T-cell (primary cell): Measurements from ENCODE around the gene HTRA1. TPM values are rescaled to one million over a fixed set of nuclear protein-coding genes. Genes with fewer than 3 reads are reported as not detected.

ENCODE experiments used
- ATAC-seq, 4 experiments: fragments of 200-7000 bp in 3 of 4; fragments of 150-1000 bp in 1 of 4; cut with Tn5 transposase; replicated peaks in 1 of 4; 1 replicate in 3 of 4; 2 replicates in 1 of 4; pipeline ENCODE4 v1.10.0; 2021; ENCODE audit warnings: moderate library complexity in 3 of 4, mild to moderate bottlenecking in 2 of 4, moderate number of reproducible peaks in 1 of 4
- CTCF ChIA-PET, 2 donors: fragments of 300-600 bp; sonication (Branson Sonifier 250); formaldehyde crosslinking; loops; one replicate each; lab custom pipeline; 2022; ENCODE audit warnings: antibody characterized with exemption in 2 of 2; lab: Charles Lee
- POLR2A ChIA-PET, 2 donors: fragments of 300-600 bp; sonication (Branson Sonifier 250); formaldehyde crosslinking; loops; one replicate each; lab custom pipeline; 2022; ENCODE audit warnings: antibody characterized with exemption in 2 of 2; lab: Charles Lee
- DNase-seq, 35 experiments: peaks; one replicate each; pipeline versions ENCODE4 v3.0.0 to v3.0.0-alpha.2; 2013 to 2023
- H3K27ac ChIP-seq: one replicate; pipeline ENCODE4 v1.5.1; 2013; ENCODE audit warnings: low read length
- H3K27me3 ChIP-seq, 2 experiments: replicated peaks in 1 of 2; 1 replicate in 1 of 2; 2 replicates in 1 of 2; pipeline versions ENCODE4 v1.6.1 to v1.7.0; 2013; ENCODE audit warnings: low read length in 1 of 2, mixed read lengths in 1 of 2; ENCODE audit not compliant: control insufficient read depth in 2 of 2, insufficient read depth in 2 of 2; ENCODE audit errors: extremely low read depth in 1 of 2
- H3K36me3 ChIP-seq, 2 donors: 1 replicate in 1 of 2; 2 replicates in 1 of 2; pipeline versions ENCODE4 v1.6.1 to v1.7.0; 2013; ENCODE audit warnings: low read length in 1 of 2; ENCODE audit not compliant: control insufficient read depth in 2 of 2, insufficient read depth in 1 of 2; ENCODE audit errors: extremely low read depth in 1 of 2
- H3K4me1 ChIP-seq, 2 experiments: 1 replicate in 1 of 2; 2 replicates in 1 of 2; pipeline versions ENCODE4 v1.6.1 to v1.7.0; 2013; ENCODE audit warnings: low read length in 2 of 2, mixed read lengths in 1 of 2; ENCODE audit not compliant: insufficient read depth in 2 of 2, control insufficient read depth in 1 of 2; ENCODE audit errors: extremely low read depth in 1 of 2
- H3K4me3 ChIP-seq, 2 donors: 1 replicate in 1 of 2; 2 replicates in 1 of 2; pipeline versions ENCODE4 v1.5.1 to v1.7.0; 2013; ENCODE audit warnings: mild to moderate bottlenecking in 2 of 2, low read length in 1 of 2, moderate library complexity in 1 of 2; ENCODE audit not compliant: control insufficient read depth in 1 of 2; ENCODE audit errors: extremely low read depth in 1 of 2
- H3K9me3 ChIP-seq: 2 replicates; pipeline ENCODE4 v1.7.0; 2013
- H3K27ac Mint-ChIP-seq, 2 donors: one replicate each; pipeline ENCODE4 v1.8.0; 2020 to 2021; ENCODE audit warnings: mild to moderate bottlenecking in 2 of 2, mixed read lengths in 2 of 2
- H3K27me3 Mint-ChIP-seq, 2 donors: one replicate each; pipeline ENCODE4 v1.8.0; 2021 to 2022; ENCODE audit warnings: mixed read lengths in 2 of 2
- H3K36me3 Mint-ChIP-seq: one replicate; pipeline ENCODE4 v1.8.0; 2021; ENCODE audit warnings: mixed read lengths
- H3K4me1 Mint-ChIP-seq, 3 donors: one replicate each; pipeline ENCODE4 v1.8.0; 2020 to 2022; ENCODE audit warnings: mixed read lengths in 3 of 3, mild to moderate bottlenecking in 1 of 3
- H3K4me3 Mint-ChIP-seq, 3 donors: one replicate each; pipeline ENCODE4 v1.8.0; 2020 to 2022; ENCODE audit warnings: mild to moderate bottlenecking in 3 of 3, mixed read lengths in 3 of 3, moderate library complexity in 3 of 3
- H3K9me3 Mint-ChIP-seq, 3 donors: one replicate each; pipeline ENCODE4 v1.8.0; 2020 to 2022; ENCODE audit warnings: mixed read lengths in 3 of 3
- WGBS: methylation state at CpG from one replicate; pipeline ENCODE4 v1.1.5; 2013; ENCODE audit warnings: missing lambda C conversion rate; ENCODE audit not compliant: insufficient coverage; 5-methylcytosine and 5-hydroxymethylcytosine counted together
- total RNA-seq, 35 experiments: library from RNA in 6 of 35; stranded (reverse) in 6 of 35; fragments of 120-200 nt in 1 of 35; gene quantifications; one replicate each; pipeline versions ENCODE4 v1.2.1 to v1.2.4 and lab custom pipeline; 2013 to 2026

HTRA1 gene
- total RNA-seq (under 1 TPM in 3 of 5 donors, not detected in 2; 0.51 to 0.56 (median 0.55) TPM), total RNA-seq (lab: John Stamatoyannopoulos, UW) (0 to 0.61 (median 0.07) reads per million in 29 experiments)
- total RNA-seq (2013): 0.70 TPM

- no peaks in the 10 kb centered on the region for H3K9me3 Mint-ChIP-seq
- no peaks in the 10 kb centered on the region for H3K36me3 Mint-ChIP-seq
- Histone ChIP-seq H3K27me3 (peaks cover 9 to 67% of the 10 kb centered on the region in 2 experiments), H3K9me3 (no peaks in the 10 kb centered on the region), H3K36me3 (no peaks in the 10 kb centered on the region), H3K27ac (no peak within 1 kb of the TSS), H3K4me3 (peak within 1 kb of the TSS; percentile 25 to 45), H3K4me1 (peaks cover 0 to 26% of the 10 kb centered on the region in 2 experiments)
- H3K4me3 Mint-ChIP-seq: peak within 1 kb of the TSS; percentile 79 to 81 (median 81)
- peak in 2 of 4 experiments; percentile 22 to 26 for ATAC-seq
- peaks cover 52 to 67% of the 10 kb centered on the region in 2 donors for H3K27me3 Mint-ChIP-seq
- peaks cover 14 to 22% (median 19%) of the 10 kb centered on the region in 3 donors for H3K4me1 Mint-ChIP-seq
- 1% methylated on average over 53 of the region's 56 CpGs for WGBS
- CTCF ChIA-PET: no interaction called here
- H3K27ac Mint-ChIP-seq: no peak within 1 kb of the TSS
- no peak for DNase-seq
- POLR2A ChIA-PET: no interaction called here
Measured at GRCh38 chr10:122461367-122461728, at the start of gene HTRA1. Gene HTRA1, plus strand, starts transcription at chr10:122461553. Its CDS starts 100 bp downstream, at chr10:122461653.

- no peaks in the 10 kb centered on the region for H3K9me3 Mint-ChIP-seq
- Histone ChIP-seq H3K27me3 (no peaks in the 10 kb centered on the region), H3K9me3 (no peaks in the 10 kb centered on the region), H3K27ac (no peak overlapping the region), H3K36me3 (peaks cover 0 to 19% of the 10 kb centered on the region in 2 donors), H3K4me3 (no peak overlapping the region), H3K4me1 (peaks cover 21 to 36% of the 10 kb centered on the region in 2 experiments)
- H3K36me3 Mint-ChIP-seq: peaks cover 48% of the 10 kb centered on the region
- H3K4me1 Mint-ChIP-seq: peaks cover 45 to 59% (median 56%) of the 10 kb centered on the region in 3 donors
- H3K4me3 Mint-ChIP-seq: no peak overlapping the region
- H3K27me3 Mint-ChIP-seq: no peaks in the 10 kb centered on the region
- no peak for DNase-seq
- ATAC-seq: no peak
- POLR2A ChIA-PET: interaction anchor here in 1 of 2 donors (0.7 to 1.6 kb wide), 2 partner anchors 9 to 39 kb away, joined by 3 read pairs; partner anchors contain the start of gene PLEKHA1
- CTCF ChIA-PET: interaction anchor here in 1 of 2 donors (0.8 to 1.1 kb wide), 2 partner anchors 9 to 39 kb away, joined by 3 read pairs; partner anchors contain the start of gene PLEKHA1
- H3K27ac Mint-ChIP-seq: peak overlapping the region; percentile 46 to 99
Measured at GRCh38 chr10:122413327-122413726, 48.0 kb upstream of the HTRA1 start.

DNA sequence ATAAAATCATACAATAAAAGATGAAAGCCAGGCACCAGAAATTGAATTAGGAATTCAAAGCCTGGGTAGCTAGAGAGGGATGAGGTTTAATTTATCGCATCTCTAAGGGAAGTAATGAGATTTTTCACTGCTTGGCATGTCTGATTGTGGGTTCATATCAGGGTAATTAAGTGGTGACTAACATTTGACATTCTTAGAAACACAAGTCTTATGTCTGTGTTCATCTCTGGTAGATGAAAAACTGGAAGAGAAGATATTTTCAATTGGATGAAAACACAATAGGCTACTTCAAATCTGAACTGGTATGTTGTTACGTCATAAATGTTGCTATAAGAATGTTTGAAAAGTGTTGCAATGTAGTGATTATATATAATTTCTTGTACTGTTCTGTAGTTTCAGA, 43.7 kb upstream of the HTRA1 start:
- Histone ChIP-seq H3K4me3 (peak overlapping the region in 1 of 2 donors; percentile 5), H3K27ac (peak overlapping the region; percentile 52), H3K27me3 (no peaks in the 10 kb centered on the region), H3K9me3 (no peaks in the 10 kb centered on the region), H3K4me1 (peaks cover 38 to 62% of the 10 kb centered on the region in 2 experiments), H3K36me3 (peaks cover 0 to 14% of the 10 kb centered on the region in 2 donors)
- ChIA-PET CTCF (interaction anchor here in 1 of 2 donors (0.7 kb wide), 1 partner anchor 765 kb away, joined by 3 read pairs; no protein-coding TSS in a partner anchor), POLR2A (no interaction called here)
- Mint-ChIP-seq H3K4me1 (peaks cover 74 to 85% (median 84%) of the 10 kb centered on the region in 3 donors), H3K9me3 (no peaks in the 10 kb centered on the region), H3K4me3 (peak overlapping the region in 2 of 3 donors; percentile 48 to 68), H3K36me3 (peaks cover 42% of the 10 kb centered on the region), H3K27ac (peak overlapping the region; percentile 99), H3K27me3 (no peaks in the 10 kb centered on the region)
- no peak for ATAC-seq
- WGBS: 43% methylated on average over 1 of the region's 2 CpGs
- no peak for DNase-seq

DNA sequence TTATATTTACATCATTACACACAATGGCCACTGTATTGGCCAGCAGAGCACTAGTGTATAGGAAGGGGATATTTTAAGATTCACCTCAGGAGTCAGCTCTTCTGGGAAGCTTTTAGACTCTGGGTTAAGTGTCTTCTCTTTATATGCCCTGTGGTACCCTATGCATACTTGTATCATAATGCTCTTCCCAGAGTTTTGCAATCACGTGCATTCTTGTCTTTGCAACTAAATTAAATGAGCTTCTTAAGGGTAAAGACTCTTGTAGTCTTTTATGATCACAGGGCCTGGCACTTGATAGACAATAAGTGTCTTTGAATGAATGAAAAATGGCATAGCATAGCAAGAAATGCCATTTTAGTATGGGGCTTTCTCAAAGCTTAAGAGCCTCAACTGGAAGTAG, 42.3 kb upstream of the HTRA1 start:
- H3K36me3 ChIP-seq: peaks cover 0 to 12% of the 10 kb centered on the region in 2 donors
- peak overlapping the region; percentile 9 for H3K27ac ChIP-seq
- peaks cover 46 to 62% of the 10 kb centered on the region in 2 experiments for H3K4me1 ChIP-seq
- H3K9me3 Mint-ChIP-seq: no peaks in the 10 kb centered on the region
- H3K9me3 ChIP-seq: no peaks in the 10 kb centered on the region
- ChIA-PET POLR2A (interaction anchor here in 1 of 2 donors (0.6 kb wide), 1 partner anchor 29 kb away, joined by 3 read pairs; no protein-coding TSS in a partner anchor), CTCF (interaction anchor here in 1 of 2 donors (2.0 kb wide), 1 partner anchor 16 kb away, joined by 8 read pairs; no protein-coding TSS in a partner anchor)
- no peak overlapping the region for H3K4me3 ChIP-seq
- H3K27me3 ChIP-seq: no peaks in the 10 kb centered on the region
- no peaks in the 10 kb centered on the region for H3K27me3 Mint-ChIP-seq
- peaks cover 73 to 91% (median 90%) of the 10 kb centered on the region in 3 donors for H3K4me1 Mint-ChIP-seq
- no peak overlapping the region for H3K4me3 Mint-ChIP-seq
- H3K36me3 Mint-ChIP-seq: peaks cover 33% of the 10 kb centered on the region
- ATAC-seq (no peak), DNase-seq (no peak)
- peak overlapping the region; percentile 31 to 85 for H3K27ac Mint-ChIP-seq
- WGBS: 100% methylated on average over 1 of the region's 1 CpG

- no peak for DNase-seq
- Histone ChIP-seq H3K4me3 (no peak overlapping the region), H3K4me1 (peaks cover 45 to 55% of the 10 kb centered on the region in 2 experiments), H3K27ac (peak overlapping the region; percentile 57), H3K36me3 (peaks cover 0 to 14% of the 10 kb centered on the region in 2 donors), H3K9me3 (no peaks in the 10 kb centered on the region), H3K27me3 (no peaks in the 10 kb centered on the region)
- peaks cover 32% of the 10 kb centered on the region for H3K36me3 Mint-ChIP-seq
- H3K4me1 Mint-ChIP-seq: peaks cover 63 to 88% (median 87%) of the 10 kb centered on the region in 3 donors
- no CpG with 5 or more reads among the region's 3 CpGs for WGBS
- ChIA-PET POLR2A (no interaction called here), CTCF (interaction anchor here in 1 of 2 donors (1.1 to 2.0 kb wide), 2 partner anchors 15 to 146 kb away, joined by 4 to 8 read pairs; no protein-coding TSS in a partner anchor)
- no peak for ATAC-seq
- no peaks in the 10 kb centered on the region for H3K9me3 Mint-ChIP-seq
- H3K27ac Mint-ChIP-seq: peak overlapping the region; percentile 57 to 90
- H3K27me3 Mint-ChIP-seq: no peaks in the 10 kb centered on the region
- H3K4me3 Mint-ChIP-seq: peak overlapping the region in 1 of 3 donors; percentile 53
Measured at GRCh38 chr10:122419876-122420623, 41.3 kb upstream of the HTRA1 start.

DNA sequence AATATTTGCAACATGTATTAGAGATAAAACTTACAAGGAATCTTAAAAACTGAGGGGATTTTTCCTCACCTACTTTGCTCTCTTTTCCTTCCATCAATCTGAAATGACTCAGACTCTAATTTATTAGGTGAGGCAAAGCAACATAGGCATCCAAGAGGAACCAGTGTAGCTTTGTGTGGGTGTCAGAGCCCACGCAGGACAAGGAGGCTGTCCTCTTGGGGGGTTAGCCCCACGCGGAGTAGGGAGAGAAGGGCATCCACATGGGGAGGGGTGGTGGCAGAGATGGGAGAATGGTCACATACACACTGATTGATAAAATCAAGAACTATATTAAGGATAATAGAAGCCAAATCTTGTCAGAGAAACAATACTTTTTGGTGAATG, 40.7 kb upstream of the HTRA1 start:
- Histone ChIP-seq H3K27me3 (no peaks in the 10 kb centered on the region), H3K27ac (peak overlapping the region; percentile 57), H3K4me1 (peaks cover 45 to 50% of the 10 kb centered on the region in 2 experiments), H3K9me3 (no peaks in the 10 kb centered on the region), H3K4me3 (no peak overlapping the region), H3K36me3 (peaks cover 0 to 14% of the 10 kb centered on the region in 2 donors)
- POLR2A ChIA-PET: interaction anchor here in 1 of 2 donors (0.6 kb wide), 1 partner anchor 47 kb away, joined by 3 read pairs; no protein-coding TSS in a partner anchor
- DNase-seq (no peak), ATAC-seq (no peak)
- Mint-ChIP-seq H3K27me3 (no peaks in the 10 kb centered on the region), H3K27ac (peak overlapping the region; percentile 90 to 94), H3K36me3 (peaks cover 32% of the 10 kb centered on the region), H3K4me1 (peaks cover 57 to 83% (median 82%) of the 10 kb centered on the region in 3 donors), H3K4me3 (peak overlapping the region in 1 of 3 donors; percentile 53), H3K9me3 (no peaks in the 10 kb centered on the region)
- no CpG with 5 or more reads among the region's 3 CpGs for WGBS
- CTCF ChIA-PET: no interaction called here
